OCI-LY7 (cell line): ENCODE results near the gene ITIH4.

Experiments
- CTCF ChIP-seq: fragments of 200-600 bp; sonication (generic); conservative IDR thresholded peaks from 2 replicates; pipeline ENCODE4 v1.5.1; 2014; ENCODE audit warnings: mild to moderate bottlenecking, antibody characterized with exemption, low read length, moderate library complexity, mixed read lengths
- EZH2phosphoT487 ChIP-seq: fragments of 200-600 bp; sonication (generic); IDR thresholded peaks from 2 replicates; pipeline ENCODE4 v1.6.1; 2018; ENCODE audit warnings: low read depth, borderline replicate concordance, mild to moderate bottlenecking, mixed run types, antibody characterized with exemption, low read length, moderate library complexity, mixed read lengths

DNA sequence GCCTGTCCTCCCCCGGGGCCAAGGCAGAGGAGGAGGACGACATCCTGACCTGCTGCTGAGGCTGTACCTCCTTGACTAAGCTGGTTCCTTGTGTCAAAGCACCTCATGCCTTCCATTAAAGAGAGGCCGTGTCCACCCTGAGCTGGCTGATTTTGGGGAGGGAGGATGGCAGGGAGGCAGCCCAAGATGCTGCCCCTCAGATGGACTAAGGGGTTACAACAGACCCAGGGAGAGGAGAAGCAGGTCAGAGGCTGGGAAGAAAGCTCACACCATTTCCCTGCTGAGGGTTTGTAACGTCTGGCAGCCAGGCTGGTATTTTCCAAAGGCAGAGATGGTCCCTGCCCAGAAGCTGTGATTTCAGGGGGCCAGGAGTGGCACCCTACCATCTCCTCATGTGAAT lies 38.5 kb downstream of the ITIH4 start:
- no peak for TF ChIP-seq CTCF
- TF ChIP-seq EZH2phosphoT487: no peak
